GM20000 (cell line): Measurements from ENCODE around the gene SUMF2.

Source experiments
- DNase-seq: peaks from one replicate; pipeline ENCODE4 v3.0.0; 2012; ENCODE audit warnings: low spot score
- TF ChIP-seq, protein P1 (sequence below): IDR thresholded peaks from 2 replicates; pipeline ENCODE4 v1.5.1; 2012; ENCODE audit warnings: mild to moderate bottlenecking, control low read depth; ENCODE audit errors: extremely low read depth, missing control alignments

The SUMF2 gene

DNA sequence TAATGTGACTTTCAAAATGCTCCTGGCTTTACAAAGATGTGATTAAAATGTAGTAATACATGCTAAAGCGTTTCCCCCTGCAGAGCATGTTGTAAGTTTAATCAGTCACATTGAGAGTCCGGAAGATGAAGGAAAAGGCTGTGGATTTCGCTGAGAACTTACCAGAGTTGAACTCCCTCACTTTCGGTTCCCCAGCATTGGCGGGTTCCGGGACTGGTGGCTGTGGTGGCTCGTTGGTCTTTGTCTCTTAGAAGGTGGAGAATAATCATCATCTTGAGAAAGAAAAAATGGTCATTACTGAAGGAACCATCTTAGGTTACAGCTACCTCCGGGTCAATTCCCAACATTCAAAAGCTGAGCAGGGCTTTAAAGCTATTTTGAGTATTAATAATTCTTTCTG, 61.7 kb downstream of the SUMF2 start:
- DNase-seq, result no peak
- TF ChIP-seq, protein P1, sequence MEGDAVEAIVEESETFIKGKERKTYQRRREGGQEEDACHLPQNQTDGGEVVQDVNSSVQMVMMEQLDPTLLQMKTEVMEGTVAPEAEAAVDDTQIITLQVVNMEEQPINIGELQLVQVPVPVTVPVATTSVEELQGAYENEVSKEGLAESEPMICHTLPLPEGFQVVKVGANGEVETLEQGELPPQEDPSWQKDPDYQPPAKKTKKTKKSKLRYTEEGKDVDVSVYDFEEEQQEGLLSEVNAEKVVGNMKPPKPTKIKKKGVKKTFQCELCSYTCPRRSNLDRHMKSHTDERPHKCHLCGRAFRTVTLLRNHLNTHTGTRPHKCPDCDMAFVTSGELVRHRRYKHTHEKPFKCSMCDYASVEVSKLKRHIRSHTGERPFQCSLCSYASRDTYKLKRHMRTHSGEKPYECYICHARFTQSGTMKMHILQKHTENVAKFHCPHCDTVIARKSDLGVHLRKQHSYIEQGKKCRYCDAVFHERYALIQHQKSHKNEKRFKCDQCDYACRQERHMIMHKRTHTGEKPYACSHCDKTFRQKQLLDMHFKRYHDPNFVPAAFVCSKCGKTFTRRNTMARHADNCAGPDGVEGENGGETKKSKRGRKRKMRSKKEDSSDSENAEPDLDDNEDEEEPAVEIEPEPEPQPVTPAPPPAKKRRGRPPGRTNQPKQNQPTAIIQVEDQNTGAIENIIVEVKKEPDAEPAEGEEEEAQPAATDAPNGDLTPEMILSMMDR, result no peak

DNA sequence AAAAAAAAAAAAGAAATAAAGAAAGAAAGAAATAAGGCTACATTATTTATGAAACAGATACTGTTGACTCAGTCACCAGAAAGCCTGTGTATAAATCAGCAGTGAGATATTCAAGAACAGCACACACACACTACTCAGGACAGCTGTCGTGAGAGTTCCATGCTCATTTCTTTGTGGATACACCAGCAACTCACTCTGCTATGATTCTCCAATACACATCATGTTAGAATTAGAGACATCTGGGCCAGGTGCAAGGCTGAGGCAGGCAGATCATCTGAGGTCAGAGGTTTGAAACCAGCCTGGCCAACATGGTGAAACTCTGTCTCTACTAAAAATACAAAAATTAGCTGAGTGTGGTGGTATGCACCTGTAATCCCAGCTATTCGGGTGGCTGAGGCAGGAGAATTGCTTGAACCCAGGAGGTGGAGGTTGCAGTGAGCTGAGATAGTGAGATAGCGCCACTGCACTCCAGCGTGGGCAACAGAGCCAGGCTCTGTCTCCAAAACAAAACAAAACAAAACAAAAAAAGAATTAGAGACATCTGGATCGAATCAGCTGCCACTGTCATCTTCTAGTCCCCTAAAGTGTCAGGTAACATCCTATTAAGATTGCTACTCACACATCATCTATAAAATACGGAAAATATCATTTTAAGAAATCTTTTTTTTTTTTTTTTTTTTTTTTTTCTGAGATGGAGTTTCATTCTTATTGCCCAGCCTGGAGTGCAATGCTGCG, 63.3 kb downstream of the SUMF2 start:
- DNase-seq, result no peak

More for the DNA sequence above, 63.3 kb downstream of the SUMF2 start:
- TF ChIP-seq, protein P1, result no peak
